Body of pancreas (tissue), 4 donors: ENCODE results near the gene PDE2A. TPM values are rescaled to one million over a fixed set of nuclear protein-coding genes. Genes with fewer than 3 reads are reported as not detected.

Experiments used
- ATAC-seq: fragments of 150-250 bp; one replicate; pipeline ENCODE4 v1.9.1; 2016
- DNase-seq, 4 donors: peaks; one replicate each; pipeline ENCODE4 v3.0.0-alpha.2; 2019
- H3K27ac ChIP-seq, 4 donors: fragments of 200-600 bp; sonication (generic); 1 replicate in 3 of 4; 2 replicates in 1 of 4; pipeline versions ENCODE4 v1.5.1 to v1.6.1; 2016 to 2019; ENCODE audit warnings: mild to moderate bottlenecking in 1 of 4, mixed read lengths in 1 of 4, moderate library complexity in 1 of 4
- H3K27me3 ChIP-seq, 2 donors: fragments of 200-600 bp; sonication (generic); one replicate each; pipeline ENCODE4 v1.6.0; 2016; ENCODE audit warnings: mild to moderate bottlenecking in 1 of 2
- H3K36me3 ChIP-seq, 2 donors: fragments of 200-600 bp; sonication (generic); replicated peaks in 1 of 2; 2 replicates each; pipeline ENCODE4 v1.5.1; 2016; ENCODE audit warnings: low read depth in 2 of 2; ENCODE audit not compliant: insufficient read depth in 1 of 2
- H3K4me1 ChIP-seq: fragments of 200-600 bp; sonication (generic); one replicate; pipeline ENCODE4 v1.6.0; 2016
- H3K4me3 ChIP-seq, 2 donors: fragments of 200-600 bp; sonication (generic); 1 replicate in 1 of 2; 2 replicates in 1 of 2; pipeline ENCODE4 v1.5.1; 2016 to 2019
- H3K9me3 ChIP-seq, 3 donors: fragments of 200-600 bp; sonication (generic); 1 replicate in 2 of 3; 2 replicates in 1 of 3; pipeline ENCODE4 v1.5.1; 2016
- POLR2A ChIP-seq, 3 donors: fragments of 450-650 bp; IDR thresholded peaks; one replicate each; pipeline ENCODE4 v1.6.1; 2016; ENCODE audit warnings: antibody characterized with exemption in 3 of 3, mild to moderate bottlenecking in 2 of 3
- WGBS, 2 donors: methylation state at CpG; one replicate each; pipeline ENCODE4 v1.1.5; 2017; 5-methylcytosine and 5-hydroxymethylcytosine counted together
- intact Hi-C: fragments of 100-400 bp; cut with DNase I; formaldehyde crosslinking; loops from one replicate; pipeline ENCODE4 v1.15.1; 2023
- total RNA-seq, 2 donors: library from RNA; depleted of rRNA; stranded (reverse); fragments of >200 nt; gene quantifications; one replicate each; pipeline ENCODE4 v1.1.0, GENCODE V29; 2016
- TF ChIP-seq, protein P1 (sequence below), 7 experiments: fragments of 450-650 bp in 4 of 7; fragments of 200-600 bp in 3 of 7; sonication (generic) in 3 of 7; IDR thresholded peaks; one replicate each; pipeline ENCODE4 v1.5.1; 2016 to 2019; ENCODE audit warnings: antibody characterized with exemption in 7 of 7

Gene PDE2A
- total RNA-seq, 2 donors from 2014 or later: 7.0 to 29.3 TPM

DNA sequence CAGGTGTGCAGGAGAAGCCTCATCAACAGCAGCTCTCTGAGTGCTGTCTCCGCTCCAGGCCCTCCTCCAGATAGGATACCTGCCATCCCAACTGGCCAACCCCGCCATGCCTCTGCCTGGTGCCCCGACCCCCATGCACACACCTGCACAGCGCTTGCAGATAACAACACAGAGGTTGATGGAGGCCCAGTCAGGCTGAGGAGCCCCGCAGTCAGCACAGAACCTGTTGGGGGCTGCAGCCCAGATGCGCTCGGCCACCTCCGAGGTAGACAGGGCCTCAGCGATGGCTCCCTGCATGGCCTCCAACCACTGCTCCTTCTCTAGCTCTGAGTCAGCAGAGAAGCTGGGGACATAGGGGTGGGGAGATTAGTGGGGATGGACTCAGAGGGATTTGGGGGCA is 32.8 kb upstream of the PDE2A start:
- Histone ChIP-seq H3K27me3 (no peaks in the 10 kb centered on the region), H3K27ac (no peak overlapping the region), H3K36me3 (peaks cover 0 to 32% of the 10 kb centered on the region in 2 donors), H3K4me3 (no peak overlapping the region), H3K4me1 (no peaks in the 10 kb centered on the region), H3K9me3 (no peaks in the 10 kb centered on the region)
- ATAC-seq (no peak), DNase-seq (no peak)
- intact Hi-C loops: no loop called here
- 90 to 92% methylated on average over 5 to 9 of the region's 9 CpGs for WGBS, 2 donors
- no peak for TF ChIP-seq POLR2A (IDR thresholded peaks at IDR 0.05)
- TF ChIP-seq, protein P1, sequence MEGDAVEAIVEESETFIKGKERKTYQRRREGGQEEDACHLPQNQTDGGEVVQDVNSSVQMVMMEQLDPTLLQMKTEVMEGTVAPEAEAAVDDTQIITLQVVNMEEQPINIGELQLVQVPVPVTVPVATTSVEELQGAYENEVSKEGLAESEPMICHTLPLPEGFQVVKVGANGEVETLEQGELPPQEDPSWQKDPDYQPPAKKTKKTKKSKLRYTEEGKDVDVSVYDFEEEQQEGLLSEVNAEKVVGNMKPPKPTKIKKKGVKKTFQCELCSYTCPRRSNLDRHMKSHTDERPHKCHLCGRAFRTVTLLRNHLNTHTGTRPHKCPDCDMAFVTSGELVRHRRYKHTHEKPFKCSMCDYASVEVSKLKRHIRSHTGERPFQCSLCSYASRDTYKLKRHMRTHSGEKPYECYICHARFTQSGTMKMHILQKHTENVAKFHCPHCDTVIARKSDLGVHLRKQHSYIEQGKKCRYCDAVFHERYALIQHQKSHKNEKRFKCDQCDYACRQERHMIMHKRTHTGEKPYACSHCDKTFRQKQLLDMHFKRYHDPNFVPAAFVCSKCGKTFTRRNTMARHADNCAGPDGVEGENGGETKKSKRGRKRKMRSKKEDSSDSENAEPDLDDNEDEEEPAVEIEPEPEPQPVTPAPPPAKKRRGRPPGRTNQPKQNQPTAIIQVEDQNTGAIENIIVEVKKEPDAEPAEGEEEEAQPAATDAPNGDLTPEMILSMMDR (IDR thresholded peaks at IDR 0.05): no peak

DNA sequence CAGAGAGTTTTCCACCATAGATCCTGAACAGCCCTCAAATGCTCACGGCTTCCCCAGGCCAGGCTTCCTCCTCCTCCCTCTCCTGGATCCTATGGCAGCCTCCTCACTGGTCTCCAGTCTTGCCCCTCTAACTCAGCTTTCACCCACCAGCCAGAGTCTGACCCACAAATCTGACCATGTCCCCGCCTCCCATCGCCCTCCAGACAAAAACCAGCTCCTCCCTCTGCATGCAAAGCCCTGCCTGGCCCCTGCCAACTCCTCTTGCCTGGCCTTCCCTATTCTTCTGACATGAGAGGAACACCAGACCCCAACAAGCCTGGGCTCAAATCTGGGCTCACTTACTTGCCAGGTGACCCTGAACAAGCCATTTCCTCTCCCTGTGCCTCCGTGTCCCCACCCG is 32.4 kb upstream of the PDE2A start:
- no peak overlapping the region for H3K27ac ChIP-seq
- ATAC-seq (no peak), DNase-seq (no peak)
- TF ChIP-seq, protein P1 (IDR thresholded peaks at IDR 0.05): no peak
- no peak for TF ChIP-seq POLR2A (IDR thresholded peaks at IDR 0.05)
- H3K36me3 ChIP-seq: peaks cover 0 to 32% of the 10 kb centered on the region in 2 donors
- intact Hi-C loops: no loop called here
- H3K9me3 ChIP-seq: no peaks in the 10 kb centered on the region
- H3K4me3 ChIP-seq: no peak overlapping the region
- H3K4me1 ChIP-seq: no peaks in the 10 kb centered on the region
- H3K27me3 ChIP-seq: no peaks in the 10 kb centered on the region
- WGBS, 2 donors: 88 to 91% methylated on average over 5 of the region's 5 CpGs

DNA sequence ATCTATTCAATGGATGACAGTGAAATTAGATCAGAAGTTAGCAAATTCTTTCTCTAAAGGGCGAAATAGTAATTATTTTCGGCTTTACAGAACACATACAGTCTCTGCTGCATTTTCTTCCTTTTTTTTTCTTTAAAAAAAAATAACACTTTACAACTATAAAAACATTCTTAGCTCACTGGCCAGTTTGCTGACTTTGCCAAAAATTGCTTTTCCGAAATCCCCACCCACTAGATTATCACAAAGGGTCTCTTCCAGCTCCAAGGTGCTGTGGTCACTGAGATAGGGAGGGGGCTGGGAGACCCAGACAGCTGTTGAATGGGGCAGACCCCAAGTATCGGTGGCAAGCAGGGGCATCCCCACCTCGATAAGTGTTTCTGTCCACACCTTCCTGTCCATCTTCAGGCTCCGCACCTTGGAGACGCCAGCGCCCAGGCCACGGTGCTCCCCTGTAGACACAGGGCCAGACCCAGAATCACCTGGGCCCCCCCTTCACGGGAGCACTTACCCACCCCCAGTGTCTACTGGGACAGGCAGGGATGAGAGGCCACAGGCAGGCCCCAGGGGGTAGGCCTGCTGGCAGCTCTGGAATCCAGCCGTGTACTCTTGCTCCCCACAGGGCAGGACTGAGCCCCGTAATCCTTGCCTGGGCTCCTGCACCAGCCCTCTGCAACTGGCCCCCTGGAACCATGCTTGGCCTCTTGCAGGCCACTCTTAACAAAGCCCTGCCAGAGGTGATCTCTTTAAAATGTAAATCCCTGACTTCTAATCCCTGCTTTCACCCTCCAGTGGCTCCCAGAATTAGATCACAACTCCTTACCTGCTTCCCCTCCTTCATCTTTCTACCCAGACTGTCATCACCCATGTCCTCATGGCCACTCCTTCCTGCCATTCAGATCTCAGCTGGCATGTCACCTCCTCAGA is 31.5 kb upstream of the PDE2A start:
- TF ChIP-seq, protein P1 (IDR thresholded peaks at IDR 0.05): no peak
- TF ChIP-seq POLR2A (IDR thresholded peaks at IDR 0.05): no peak
- H3K4me3 ChIP-seq: no peak overlapping the region
- intact Hi-C loops: no loop called here
- no peaks in the 10 kb centered on the region for H3K4me1 ChIP-seq
- no peak overlapping the region for H3K27ac ChIP-seq
- DNase-seq (no peak), ATAC-seq (no peak)
- H3K27me3 ChIP-seq: no peaks in the 10 kb centered on the region
- no peaks in the 10 kb centered on the region for H3K9me3 ChIP-seq
- 87 to 98% methylated on average over 4 to 12 of the region's 12 CpGs for WGBS, 2 donors
- peaks cover 0 to 30% of the 10 kb centered on the region in 2 donors for H3K36me3 ChIP-seq

DNA sequence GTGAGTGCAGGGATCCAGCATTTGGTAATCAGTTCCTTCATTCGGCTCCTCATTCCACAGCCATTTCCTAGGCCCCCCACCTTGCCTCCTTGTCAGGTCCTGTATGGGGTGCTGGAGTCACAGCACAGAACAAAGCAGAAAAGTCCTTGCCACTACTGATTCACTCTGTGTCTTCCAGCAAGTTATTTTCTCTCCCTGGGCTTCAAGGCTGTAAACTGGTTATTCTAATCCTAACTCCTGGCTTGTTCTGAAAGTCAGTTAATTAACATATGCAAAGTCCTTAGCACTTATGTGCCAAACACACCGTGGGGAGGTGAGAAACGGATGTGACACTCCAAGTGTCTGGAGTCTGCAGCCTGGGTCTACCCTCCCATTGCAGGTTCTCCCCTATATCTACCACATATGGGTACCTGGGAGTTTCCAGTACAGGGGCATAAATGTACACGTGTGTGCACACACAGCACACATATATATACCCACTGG is 30.6 kb upstream of the PDE2A start:
- peaks cover 0 to 35% of the 10 kb centered on the region in 2 donors for H3K36me3 ChIP-seq
- TF ChIP-seq, protein P1 (IDR thresholded peaks at IDR 0.05): no peak
- TF ChIP-seq POLR2A (IDR thresholded peaks at IDR 0.05): no peak

More for the DNA sequence above, 30.6 kb upstream of the PDE2A start:
- H3K27me3 ChIP-seq: no peaks in the 10 kb centered on the region
- no peak for ATAC-seq
- no peak overlapping the region for H3K4me3 ChIP-seq
- DNase-seq: no peak
- intact Hi-C loops: no loop called here
- H3K27ac ChIP-seq: no peak overlapping the region
- WGBS, 2 donors: 48 to 75% methylated on average over 3 to 4 of the region's 4 CpGs
- no peaks in the 10 kb centered on the region for H3K9me3 ChIP-seq
- H3K4me1 ChIP-seq: no peaks in the 10 kb centered on the region
